Activated CD8-positive, alpha-beta memory T cell treated with anti-CD3 and anti-CD28 coated beads, Interleukin-2, amount 50 U/mL, for 4 hours (primary cell): ENCODE results near the gene RAB8A.
"Not testable (repeated sequence)": the region's sequence is repeated elsewhere in the genome, so short reads cannot be mapped to it uniquely, and the experiment has no call there.

ENCODE experiments used
- DNase-seq: peaks from one replicate; pipeline ENCODE4 v3.0.0-alpha.2; 2020

The RAB8A gene

DNA sequence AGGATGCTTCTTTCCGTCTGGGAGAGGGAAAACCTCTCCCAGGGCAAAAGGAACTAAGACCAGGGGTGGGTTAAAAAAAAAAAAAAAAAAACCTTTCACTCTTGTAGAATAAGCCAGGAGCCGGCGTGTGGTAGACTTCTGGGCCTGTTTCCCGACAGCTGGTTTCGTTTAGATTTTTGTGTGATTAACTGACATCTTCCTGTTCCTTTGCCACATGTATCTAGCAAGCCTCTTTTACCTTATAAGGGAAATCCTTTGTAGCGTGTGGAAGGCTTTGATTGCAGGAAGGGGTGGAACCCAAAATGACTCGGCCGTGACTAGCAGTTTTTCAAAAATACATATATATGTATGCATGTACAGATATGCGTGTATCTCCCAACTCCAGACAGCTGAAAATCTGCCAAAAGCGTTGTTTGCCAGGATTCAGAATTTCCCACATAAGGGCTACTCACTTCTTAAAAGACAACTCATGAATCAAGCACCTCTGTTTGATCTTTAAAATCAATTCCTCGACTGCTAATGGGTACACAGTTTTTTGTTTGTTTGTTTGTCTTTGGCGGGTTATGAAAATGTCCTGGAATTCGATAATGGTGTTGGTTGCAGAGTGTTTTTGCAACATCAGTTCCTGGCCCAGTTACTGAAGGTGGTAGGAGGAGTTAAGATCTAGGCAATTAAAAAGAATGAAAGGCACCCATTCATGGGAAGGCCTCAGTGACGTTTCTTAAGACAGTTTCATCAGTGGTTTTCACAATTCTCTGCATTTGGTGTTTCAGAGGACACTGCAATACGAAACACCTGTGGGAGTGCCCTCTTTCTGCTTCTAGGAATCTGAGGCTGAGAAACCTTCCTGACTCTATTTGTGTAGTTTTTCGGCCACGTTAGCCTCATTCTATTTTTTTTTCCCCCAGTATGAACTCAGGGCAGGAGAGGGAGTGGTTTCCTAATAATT lies 32.7 kb upstream of the RAB8A start:
- peak; percentile 57 for DNase-seq

DNA sequence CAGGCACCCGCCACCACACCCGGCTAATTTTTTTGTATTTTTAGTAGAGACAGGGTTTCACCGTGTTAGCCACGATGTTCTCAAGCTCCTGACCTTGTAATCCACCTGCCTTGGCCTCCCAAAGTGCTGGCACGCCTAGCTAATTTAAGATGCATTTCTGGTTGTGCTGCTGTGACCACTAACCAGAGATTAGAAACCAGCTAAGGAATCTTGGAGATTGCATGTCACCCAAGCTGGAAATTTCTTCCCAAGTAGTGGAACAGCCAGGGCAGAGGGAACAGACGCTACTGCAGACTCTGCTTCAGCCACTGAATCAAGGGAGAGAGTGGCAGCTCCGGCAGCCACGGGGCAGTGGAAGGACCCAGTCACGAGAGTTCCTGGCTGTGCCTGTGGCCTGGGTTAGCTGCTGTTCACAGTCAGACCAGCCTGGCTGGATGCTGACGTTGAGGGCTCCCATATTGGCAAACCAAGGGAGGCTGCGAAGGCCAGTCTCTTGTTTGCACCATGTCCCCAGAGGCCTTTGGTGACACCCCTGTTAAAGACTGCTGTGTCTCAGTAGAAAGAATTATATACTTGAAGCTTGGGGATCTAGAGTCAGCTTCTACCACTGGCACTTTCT lies 27.5 kb upstream of the RAB8A start:
- no peak for DNase-seq

- no peak for DNase-seq
Measured at GRCh38 chr19:16085115-16085514, 26.6 kb upstream of the RAB8A start.

GRCh38 chr19:16087404-16087803 lies 24.3 kb upstream of the RAB8A start:
- not testable (repeated sequence) for DNase-seq

DNA sequence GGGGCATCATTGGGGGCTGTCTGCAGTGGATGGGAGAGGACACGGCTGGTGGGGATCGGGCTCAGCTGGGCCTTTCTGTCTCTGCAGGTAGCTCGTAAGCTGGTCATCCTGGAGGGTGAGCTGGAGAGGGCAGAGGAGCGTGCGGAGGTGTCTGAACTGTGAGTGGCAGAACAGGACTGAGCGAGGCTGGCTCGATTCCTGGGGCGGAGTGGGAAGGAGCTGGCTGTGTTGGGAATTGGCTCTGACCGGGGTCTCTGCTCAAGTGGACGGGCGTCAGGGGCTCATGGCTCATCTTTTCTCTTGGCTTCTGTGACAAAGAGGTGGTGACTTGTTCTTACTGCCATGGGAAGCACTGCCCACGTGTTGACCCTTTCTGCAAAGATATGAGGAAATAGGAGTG lies 23.7 kb upstream of the RAB8A start:
- DNase-seq, result no peak

GRCh38 chr19:16088351-16089009 lies 23.2 kb upstream of the RAB8A start:
- DNase-seq, result no peak

- DNase-seq, result no peak
Measured at GRCh38 chr19:16089010-16089846, 22.5 kb upstream of the RAB8A start.

DNA sequence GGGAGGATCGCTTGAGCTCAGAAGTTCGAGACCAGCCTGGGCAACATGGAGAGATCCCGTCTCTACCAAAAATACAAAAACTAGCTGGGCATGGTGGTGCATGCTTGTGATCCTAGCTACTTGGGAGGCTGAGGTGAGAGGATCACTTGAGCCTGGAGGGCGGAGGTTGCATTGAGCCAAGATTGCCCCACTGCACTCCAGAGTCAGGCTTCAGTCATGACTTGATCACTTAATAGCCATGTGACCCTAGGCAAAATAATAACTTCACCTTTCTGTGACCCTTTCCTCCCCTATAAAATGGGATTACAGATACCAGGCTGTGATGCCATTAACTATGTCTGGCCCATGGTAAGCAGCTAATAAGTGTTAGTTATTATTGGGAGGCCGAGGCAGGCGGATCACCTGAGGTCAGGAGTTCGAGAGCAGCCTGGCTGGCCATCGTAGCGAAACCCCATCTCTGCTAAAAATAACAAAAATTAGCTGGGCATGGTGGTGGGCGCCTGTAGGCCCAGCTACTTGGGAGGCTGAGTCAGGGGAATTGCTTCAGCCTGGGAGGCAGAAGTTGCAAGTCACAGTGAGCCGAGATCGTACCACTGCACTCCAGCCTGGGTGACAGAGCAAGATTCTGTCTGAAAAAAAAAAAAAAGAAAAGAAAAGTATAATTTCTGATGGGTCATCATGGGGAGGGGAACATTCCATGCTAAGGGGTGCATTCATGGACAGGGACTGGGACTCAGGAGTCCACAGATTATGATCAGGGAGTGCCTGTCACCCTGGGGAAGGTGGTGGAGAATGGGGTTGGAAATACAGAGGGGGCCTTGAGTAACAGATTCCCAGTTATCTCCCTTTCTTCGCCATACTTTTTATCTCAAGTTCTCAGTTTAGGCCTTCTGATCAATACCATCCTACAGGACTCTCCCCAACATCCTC lies 19.9 kb upstream of the RAB8A start:
- DNase-seq, result no peak

DNA sequence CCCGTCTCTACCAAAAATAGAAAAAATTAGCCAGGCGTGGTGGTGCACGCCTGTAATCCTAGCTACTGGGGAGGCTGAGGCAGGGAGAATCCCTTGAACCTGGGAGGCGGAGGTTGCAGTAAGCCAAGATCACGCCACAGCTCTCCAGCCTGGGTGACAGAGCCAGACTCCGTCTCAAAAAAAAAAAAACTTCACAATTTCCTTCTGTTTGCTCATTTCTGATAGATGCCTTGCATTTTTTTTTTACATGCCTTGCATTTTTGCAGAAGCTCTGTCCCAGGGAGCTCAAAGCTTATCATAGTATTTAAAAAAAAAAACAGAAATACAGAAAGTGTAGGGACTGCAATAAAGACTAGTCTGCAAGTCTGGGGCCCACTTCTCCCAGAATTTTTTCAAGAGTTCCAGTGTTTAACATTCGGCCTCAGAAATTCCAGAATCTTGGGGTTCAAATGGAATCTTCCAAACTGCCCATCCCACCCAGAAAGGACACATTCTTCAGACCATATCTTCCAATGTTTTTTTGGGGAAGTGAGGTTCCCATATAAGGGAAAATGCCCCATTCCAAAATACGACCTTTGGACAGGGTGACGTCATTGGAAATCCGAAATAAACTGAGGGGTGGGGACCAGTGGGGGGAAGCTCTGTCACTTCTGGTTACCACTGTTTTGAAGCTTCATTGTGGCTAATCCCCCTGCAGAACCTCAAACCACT lies 17.2 kb upstream of the RAB8A start:
- no peak for DNase-seq

GRCh38 chr19:16095071-16095571 lies 16.6 kb upstream of the RAB8A start:
- DNase-seq, result no peak

DNA sequence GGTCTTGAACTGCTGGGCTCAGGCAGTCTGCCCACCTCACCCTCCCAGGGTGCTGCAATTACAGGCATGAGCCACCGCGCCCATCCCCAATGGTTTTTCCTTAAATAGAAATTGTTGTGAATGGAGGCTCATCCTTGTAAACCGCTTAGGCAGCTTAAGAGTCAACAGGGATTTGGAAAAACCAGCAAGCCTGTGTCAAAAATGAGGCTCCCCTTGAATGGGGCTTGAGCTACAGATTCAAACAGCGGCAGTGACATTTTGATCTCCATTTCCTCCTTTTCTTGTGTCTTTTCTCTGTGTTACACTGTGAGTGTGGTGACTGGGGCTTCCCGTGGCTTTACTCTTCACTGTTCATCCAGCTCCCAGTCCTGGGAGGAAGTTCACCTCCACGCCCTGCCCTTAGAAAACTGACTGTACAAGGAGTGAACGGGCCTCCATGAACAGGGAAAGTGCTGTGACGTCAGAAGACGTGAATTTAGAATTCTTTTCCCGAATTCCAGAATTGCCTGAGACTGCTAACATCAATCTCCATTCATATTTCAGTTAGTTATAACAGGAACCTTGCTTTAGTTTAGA lies 15.3 kb upstream of the RAB8A start:
- no peak for DNase-seq

DNA sequence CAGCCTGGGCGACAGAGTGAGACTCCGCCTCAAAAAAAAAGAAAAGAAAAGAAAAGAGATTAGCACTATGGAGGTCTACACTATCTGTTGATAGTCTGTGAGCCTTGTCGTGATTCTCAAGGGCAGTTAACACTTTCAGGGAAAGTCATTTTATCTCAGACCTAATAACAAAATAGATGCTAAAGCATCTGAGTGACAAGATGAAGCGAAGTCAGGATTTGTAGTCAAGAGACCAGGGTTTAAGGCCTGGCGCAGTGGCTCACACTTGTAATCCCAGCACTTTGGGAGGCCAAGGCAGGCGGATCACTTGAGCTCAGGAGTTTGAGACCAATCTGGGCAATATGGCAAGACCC lies 13.3 kb upstream of the RAB8A start:
- DNase-seq, result no peak

DNA sequence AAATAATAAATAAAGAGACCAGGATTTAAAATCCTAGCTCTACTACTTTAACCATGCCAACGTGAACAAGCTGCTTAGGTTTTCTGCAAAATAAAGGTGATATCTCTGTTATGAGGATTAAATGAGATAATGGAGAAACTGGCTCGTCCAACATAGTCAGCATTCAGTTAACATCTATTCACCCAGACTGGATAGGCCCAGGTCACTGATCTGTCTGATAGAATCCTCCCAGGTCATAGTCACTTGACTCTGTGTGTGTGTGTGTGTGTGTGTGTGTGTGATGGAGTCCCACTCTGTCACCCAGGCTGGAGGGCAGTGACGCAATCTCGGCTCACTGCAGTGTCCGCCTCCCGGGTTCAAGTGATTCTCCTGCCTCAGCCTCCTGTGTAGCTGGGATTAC lies 12.9 kb upstream of the RAB8A start:
- DNase-seq, result no peak

GRCh38 chr19:16099314-16099965 lies 12.2 kb upstream of the RAB8A start:
- not testable (repeated sequence) for DNase-seq

GRCh38 chr19:16100524-16100923 lies 11.2 kb upstream of the RAB8A start:
- DNase-seq, result no peak

DNA sequence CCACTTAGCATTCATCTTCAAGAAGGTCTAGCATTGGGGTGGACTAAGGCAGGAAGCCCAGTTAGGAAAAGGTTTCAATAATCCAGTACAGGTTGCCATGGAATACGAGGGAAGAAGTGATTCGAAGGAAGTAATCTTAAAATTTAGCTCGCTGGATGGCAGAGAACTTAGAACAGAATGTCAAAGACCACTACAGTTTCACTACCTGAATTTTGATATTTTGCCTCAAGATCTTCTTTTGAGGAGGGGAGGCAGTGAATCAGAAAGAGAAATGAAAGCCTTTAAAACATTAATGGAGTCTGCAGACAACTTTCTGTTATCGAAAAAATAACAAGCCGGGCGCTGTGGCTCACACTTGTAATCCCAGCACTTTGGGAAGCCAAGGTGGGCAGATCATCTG lies 7.0 kb upstream of the RAB8A start:
- DNase-seq, result no peak

- DNase-seq, result no peak
Measured at GRCh38 chr19:16106121-16106520, 5.6 kb upstream of the RAB8A start.

DNA sequence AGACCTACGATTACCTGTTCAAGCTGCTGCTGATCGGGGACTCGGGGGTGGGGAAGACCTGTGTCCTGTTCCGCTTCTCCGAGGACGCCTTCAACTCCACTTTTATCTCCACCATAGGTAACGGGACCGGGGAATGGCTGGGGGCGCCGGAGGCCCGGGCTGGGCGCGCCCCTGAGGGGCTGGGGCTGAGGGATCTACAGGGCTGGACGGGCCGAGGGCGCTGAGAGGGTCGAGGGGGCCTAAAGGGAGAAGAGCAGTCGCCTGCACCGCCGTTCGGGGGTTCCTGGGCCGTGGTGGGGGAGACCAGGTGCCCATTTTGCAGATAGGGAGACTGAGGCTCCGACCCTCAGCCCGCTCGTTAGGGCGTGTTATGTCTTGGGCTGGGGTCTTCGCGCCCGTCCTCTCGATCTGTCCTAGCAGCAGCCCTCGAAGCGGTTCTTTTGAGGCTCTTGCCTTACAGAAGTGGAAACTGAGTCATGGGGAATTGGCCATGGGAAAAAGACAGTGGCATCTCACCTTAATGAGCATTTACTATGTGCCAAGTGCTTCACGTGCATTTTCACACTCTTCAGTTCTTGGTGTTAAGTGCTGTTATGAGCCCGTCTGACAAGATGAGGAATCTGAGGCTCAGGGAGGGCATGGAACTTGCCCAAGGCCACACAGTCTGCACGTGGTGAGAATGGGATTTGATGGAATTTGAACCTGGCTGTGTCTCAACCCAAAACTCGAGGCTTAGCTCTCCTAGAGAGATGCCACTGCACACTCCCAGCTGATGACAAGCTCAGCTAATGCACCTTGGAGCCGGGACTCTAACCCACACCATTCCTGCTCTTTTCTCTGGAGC lies 442 bp downstream of the RAB8A start:
- no peak for DNase-seq

- no peak for DNase-seq
Measured at GRCh38 chr19:16112778-16113177, 1.1 kb downstream of the RAB8A start.
